HG02763 (cell line): ENCODE results near the gene HOXC5.
A peak's percentile ranks its signal among the peaks of the same experiment; 100 is the strongest.

Experiments used
- ATAC-seq: cut with Tn5 transposase; IDR thresholded peaks from one replicate; pipeline ENCODE4 v1.9.1; 2021; ENCODE audit warnings: mild to moderate bottlenecking, moderate library complexity; ENCODE audit not compliant: unreplicated experiment

Gene HOXC5

DNA sequence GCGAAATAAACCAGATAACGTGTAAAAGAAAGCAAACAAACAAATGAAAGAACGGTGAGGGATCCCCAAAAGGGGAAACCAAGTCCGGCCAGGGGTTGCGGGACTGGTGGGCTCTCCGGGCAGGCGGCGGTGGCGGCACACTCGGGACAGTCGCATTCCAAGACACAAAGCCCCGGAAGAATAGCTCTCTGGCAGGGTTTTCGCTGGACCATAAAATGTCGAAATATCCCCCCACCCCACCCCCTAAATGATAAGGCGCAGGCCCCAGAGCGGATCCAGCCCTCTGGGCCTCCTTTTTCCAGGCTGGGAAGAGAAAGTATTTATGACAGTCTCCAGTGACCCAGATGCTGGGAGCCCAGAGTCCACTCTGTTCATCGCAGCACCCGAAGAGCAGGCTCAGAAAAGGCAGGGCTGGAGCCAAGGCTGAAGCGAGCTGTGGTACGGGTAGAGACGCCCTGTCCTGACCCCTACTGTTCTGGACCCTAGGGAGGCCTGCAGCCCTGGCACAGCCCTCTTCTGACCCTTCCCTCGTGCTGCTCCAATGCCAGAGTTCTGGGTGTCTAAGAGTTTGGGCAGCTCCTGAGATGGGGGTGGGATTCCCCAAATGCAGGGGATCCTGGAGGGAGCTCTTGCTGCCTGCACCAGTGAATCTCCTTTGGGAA is 26.2 kb upstream of the HOXC5 start:
- ATAC-seq, result no peak

DNA sequence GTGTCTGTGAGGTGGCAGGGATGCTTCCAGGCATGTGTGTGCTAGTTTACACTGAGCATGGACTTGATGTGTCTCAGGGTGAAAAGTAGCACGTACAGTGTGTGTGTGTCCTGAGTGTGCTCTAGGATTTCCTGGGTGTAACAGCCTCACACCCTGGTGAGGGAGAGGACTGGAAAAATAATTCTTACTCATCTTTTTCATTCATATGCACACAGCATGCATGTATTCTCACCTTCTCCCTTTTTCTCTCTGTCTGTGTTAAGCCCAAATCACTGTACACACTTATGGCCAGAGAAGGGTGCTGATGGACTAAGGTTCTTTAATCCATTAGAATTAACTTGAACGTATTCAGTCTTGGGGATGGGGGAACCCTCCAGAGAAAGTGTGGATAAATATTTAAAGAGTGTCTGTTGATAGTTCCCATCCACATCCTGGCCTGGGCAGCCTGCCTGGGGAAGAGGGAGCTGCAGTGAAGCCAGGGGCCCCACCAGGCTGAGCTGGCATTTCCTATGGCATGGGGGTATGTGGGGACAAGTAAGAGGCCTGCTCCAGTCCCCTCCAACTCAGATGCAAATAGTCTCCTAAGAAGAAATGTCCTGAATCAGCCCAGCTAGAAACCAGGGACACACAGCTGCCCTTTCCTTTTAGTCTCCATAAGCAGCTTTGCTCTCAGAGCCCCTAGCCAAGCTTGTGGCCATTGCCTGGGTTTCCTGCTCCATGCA is 25.2 kb upstream of the HOXC5 start:
- ATAC-seq, result no peak

DNA sequence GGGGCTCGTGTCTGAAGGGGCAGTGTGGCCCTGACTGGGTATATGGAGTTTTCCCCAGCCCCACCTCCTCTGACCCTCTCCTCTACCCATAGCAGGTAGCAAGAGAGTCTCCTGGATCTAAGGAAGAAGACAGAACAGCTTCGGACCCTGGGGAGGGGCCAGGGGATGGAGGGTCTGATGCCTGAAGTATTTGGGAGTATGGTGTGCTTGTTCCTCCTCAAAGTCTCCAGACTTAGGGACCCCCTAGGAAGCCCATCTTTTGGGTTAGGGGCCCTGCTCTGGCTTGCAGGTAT is 24.6 kb upstream of the HOXC5 start:
- no peak for ATAC-seq

DNA sequence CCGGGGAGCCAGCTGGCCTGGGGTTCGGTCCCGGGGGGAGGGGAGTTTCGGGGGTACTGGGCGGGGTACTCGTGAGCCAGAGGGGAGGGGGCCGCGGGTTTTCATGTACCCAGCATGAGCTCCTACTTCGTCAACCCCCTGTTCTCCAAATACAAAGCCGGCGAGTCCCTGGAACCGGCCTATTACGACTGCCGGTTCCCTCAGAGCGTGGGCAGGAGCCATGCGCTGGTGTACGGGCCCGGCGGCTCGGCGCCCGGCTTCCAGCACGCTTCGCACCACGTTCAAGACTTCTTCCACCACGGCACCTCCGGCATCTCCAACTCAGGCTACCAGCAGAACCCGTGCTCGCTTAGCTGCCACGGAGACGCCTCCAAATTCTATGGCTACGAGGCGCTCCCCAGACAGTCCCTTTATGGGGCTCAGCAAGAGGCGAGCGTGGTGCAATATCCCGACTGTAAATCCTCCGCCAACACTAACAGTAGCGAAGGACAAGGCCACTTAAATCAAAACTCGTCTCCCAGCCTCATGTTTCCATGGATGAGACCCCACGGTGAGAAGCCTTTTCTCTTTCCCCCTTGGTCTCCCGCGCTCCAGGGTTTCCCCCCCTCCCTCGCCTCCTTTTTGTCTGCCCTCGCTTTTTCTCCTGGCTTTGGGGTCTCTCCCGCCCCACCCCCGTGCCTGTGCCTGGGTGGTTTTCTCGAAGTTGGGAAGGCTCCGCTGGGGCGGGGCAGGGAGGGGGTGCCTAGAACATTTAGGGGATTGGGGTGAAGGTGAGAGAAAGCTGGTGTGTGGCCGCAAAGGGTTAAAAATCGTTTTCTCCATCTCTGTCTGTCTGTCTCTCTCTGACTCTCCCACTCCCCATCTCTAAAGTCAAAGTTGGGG is 23.4 kb upstream of the HOXC5 start:
- ATAC-seq, result no peak

DNA sequence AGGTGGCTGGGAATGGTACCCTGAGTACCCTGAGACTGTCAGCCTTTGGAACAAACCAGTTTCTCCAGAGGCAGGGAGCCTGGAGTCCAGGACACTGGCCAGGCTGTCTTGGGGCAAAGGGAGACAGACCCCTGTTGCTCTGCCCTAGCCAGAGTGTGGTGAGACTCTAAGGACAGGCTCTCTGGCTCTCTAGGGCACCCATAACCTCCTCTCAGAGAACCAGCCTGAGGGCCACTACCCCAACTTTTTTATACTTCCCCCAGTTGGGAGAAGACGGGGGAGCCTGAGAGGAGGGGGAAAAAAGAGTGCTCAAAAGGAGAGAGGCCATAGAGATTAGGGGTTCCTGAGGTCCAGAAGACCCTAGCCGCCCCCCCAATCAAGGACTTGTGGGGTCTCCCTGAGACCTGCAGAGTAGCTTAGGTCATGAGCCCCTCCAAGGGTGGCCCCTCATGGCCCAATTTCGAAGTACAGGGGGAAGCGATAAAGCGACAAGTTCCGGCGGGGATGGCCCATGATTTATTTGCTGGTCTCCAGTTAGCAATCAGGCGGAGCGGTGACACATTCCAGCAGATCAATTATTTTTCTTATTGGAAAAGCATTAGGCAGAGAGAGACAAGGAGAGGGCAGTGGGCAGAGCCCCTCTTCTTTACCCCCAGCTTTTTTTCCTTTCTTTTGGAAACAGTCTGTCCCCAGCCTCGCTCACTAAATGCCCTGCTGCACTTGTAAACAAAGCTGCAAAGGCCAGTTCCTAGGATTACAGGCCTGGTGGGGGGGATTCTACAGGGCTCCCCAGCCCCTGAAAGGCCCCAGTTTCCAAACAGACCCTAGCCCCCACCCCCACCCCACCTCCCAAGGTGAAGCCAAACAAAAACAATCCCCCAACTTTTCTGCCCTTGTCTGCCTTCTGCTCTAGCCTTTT is 22.5 kb upstream of the HOXC5 start:
- no peak for ATAC-seq

DNA sequence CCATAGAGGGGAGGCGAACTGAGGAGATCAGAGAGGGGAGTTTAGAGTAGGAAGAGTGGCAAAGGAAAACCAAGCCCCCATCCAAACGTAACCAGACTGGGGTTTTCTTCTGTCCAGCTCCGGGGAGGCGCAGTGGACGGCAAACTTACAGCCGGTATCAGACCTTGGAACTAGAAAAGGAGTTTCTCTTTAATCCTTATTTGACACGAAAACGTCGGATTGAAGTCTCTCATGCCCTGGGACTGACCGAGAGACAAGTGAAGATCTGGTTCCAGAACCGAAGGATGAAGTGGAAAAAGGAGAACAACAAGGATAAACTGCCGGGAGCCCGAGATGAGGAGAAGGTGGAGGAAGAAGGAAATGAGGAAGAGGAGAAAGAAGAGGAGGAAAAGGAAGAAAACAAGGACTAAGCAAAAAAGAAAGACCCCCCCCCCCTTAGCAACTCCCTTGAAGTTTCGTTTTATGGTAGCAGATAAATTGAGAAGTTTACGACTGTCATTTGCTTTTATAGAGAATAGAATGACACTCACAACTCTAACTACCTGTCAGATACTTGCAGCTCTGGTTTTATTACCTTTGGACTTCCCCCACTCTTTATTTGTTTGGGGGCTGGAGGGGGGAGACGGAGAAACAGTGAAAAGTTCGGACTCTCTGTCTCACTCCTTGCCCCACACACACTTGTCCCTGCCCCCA is 21.7 kb upstream of the HOXC5 start:
- no peak for ATAC-seq

DNA sequence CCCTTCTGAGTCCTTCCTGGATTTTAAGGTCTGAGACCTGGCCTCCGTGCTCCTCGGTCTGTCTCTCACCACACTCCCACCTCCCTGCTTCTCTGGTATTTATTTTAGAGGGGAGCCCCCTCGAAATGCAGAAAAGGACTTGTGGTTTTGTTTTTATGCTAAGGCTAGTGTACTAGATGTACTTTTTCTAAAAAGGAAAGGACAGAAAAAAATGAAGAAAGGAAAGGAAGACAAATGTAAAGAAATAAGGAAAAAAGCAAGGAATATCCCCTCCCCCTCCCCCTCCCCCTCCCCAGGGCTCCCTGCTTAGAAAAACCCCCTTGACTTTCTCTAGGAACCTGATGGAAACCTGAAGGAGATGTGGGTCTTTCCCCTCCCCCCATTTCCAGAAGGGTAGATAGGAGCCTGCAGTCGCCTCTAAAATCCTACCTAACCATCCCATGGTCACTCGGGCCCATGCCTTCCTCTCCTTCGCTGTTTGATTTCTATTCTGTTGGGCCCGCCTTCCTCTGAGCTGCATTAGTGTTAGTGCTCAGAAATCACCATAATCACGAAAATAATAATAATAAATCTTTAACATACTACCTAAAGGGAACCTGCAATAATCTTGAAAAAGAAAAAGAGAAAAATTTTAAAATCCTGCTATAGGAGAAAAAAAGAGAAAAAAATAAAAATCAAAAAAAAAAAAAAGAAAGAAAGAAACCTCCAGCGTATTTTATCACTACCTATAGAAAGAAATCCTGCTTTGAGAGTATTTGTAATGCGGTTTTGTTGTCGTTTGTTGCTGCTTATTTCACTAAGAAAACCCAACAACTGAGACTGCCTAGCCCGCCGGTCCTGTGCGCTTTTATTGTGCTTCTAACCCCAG is 21.0 kb upstream of the HOXC5 start:
- no peak for ATAC-seq

DNA sequence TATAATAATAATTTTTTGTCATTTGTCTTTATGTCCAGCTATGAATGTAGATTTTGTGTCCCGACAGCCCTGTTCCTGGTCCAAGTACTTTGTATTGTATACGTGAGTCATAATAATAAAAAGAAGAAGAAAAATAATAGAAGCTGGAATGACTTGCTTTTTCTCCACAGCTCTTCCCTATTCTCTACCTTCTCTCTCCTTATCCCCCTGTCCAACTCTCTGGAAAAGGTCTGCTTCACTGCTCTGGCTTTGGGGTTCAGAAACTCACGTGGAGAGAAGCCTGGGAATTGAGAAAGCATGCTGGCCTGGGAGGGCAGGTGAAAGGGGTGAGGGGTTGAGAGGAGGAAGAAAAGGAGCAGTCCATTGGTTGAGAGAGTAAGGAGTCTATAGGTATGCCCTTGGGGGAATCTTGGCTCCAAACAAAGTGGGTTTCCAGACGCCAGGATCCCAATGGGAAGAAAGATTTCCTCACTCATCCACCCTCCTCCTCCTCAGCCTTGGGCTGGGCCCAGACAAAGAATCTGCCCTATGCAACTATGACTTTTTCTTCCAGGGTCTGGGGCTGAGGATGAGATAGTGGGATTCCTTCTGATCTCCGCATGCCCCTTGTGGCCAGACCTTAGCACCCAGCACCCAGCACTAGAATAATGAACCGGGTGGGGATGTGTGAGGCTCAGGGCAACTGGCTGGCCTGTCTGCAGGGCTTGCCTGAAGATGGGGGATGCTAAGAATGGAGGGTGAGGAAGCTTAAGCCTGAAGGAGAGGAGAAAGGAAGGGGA is 20.0 kb upstream of the HOXC5 start:
- no peak for ATAC-seq

DNA sequence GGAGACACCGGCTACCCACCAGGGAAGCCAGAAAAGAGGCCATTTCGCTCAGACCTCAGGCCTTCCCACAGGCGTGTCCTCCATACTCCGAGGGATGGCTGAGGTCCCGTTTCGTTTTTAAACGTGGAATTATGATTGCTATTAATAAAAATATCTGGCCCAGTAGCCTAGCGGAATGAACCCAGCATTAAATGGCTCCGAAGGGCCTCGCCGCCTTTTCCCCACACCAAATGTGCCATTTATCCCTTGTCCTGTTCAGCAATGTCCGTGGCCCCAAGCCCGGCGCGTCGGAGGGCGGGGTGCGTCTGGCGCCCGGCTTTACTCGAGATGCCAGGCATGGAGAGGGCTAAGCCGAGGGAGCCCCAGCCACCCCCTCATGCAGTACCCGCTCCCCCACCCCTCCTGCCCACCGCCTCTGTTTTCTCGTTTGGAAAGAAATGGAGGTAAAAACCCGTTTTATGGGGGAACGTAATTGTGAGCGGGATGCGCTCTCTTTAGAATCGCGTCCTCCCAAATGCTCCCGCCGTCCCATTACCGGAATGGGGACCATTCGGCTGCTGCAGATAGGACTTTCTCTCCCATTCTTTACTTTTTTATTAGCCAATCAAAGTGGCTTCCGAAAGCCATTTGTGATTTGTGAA is 18.4 kb upstream of the HOXC5 start:
- ATAC-seq, result no peak

DNA sequence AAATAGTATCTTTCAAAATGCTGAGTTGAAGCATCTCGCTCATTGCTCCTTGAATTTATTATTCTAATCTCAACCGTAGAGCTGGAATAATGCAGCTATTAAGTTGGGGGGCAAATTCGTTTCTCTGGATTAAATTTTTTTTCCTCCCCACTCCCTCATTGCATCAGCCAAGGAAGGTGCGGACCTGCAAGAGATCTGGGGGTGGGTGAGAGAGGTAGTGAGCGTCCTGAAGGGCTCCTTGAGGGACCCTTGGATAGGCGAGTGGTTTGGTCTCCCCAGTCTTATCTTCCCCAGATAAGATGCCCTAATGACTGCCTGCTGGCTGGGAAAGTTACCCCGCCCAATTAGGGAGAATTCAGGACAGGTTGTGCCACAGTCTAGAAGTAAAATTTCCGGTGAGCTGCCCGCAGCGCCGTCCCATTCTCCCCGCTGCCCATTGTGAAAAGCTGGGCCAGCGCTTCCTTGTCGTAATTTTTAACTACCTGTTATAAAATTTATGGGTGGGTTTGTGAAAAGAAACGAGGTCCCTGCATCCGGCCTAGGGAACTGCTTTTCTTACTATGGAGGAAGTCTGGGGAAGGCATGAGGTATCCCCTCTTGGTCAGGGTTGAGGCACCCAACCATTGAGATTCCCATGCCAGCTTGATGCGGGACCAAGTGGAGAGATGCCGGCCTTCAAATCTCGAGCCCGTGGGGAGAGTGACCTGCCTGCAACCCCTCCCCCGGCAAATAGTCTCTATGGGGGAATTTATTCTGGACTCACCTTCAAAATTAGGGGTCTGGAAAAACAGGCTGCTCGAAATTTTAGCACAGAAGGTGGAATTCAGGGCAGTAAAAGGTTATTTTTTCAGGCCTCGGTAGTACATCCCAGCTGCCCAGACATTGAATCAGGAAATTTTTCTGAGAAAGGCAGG is 17.6 kb upstream of the HOXC5 start:
- ATAC-seq, result no peak

DNA sequence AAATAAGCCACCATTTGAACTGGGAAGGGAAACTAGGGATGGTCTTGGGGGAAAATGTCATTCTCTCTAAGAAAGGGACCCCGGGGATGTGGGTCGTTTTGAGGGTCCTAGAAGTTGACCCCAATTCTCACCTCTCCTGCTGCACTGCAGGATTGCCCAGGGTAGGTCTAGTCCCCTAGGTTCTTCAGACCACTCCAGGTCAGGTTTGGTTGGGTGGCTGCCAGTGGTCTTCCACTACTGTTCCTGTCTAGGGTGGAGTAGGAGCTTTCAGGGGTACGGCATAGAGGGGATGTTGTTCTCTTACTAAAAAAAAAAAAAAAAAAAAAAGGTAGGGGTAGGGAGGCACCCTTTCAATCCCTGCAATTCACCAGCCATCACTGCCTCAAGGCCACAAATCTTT is 16.8 kb upstream of the HOXC5 start:
- ATAC-seq, result no peak

DNA sequence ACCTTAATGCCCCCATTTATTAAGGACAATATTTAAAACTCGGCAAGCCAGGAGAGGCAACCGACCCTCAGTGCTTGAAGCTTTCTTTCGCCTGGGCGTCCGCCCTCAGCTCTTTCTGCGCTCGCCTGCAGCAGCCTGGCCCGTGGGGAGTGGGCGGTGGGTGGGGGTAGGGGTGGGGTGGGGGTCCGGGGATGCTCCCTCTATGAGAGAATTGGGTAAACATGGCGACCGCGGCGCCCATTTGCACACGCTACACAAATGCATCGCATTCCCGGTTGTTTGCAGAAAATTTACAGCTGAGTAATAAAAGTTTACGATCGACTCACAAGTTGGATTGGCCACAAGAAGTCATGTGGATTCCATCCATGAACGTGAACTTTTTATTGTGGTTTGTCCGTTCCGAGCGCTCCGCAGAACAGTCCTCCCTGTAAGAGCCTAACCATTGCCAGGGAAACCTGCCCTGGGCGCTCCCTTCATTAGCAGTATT is 16.3 kb upstream of the HOXC5 start:
- no peak for ATAC-seq

DNA sequence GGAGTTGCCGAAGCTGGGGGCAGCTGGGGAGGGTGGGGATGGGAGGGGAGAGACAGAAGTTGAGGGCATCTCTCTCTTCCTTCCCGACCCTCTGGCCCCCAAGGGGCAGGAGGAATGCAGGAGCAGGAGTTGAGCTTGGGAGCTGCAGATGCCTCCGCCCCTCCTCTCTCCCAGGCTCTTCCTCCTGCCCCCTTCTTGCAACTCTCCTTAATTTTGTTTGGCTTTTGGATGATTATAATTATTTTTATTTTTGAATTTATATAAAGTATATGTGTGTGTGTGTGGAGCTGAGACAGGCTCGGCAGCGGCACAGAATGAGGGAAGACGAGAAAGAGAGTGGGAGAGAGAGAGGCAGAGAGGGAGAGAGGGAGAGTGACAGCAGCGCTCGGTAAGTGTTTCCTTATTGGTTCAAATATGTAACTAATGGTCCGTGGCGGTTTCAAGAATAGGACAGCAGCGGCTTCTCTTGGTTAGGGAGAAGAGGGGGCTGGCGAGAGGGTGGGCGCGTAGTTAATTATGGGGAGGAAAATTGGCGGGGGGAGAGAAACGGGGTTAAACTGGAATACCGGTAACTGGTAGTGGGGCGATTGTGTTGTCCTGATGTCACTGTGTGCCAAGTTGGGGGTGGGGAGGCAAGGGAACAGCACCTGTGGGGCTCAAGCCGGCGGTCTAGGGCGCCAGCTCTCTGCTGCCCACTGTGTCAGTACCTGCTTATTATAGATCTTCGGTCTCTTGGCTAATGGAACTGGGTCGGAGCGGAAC is 15.6 kb upstream of the HOXC5 start:
- ATAC-seq, result peak; percentile 26

DNA sequence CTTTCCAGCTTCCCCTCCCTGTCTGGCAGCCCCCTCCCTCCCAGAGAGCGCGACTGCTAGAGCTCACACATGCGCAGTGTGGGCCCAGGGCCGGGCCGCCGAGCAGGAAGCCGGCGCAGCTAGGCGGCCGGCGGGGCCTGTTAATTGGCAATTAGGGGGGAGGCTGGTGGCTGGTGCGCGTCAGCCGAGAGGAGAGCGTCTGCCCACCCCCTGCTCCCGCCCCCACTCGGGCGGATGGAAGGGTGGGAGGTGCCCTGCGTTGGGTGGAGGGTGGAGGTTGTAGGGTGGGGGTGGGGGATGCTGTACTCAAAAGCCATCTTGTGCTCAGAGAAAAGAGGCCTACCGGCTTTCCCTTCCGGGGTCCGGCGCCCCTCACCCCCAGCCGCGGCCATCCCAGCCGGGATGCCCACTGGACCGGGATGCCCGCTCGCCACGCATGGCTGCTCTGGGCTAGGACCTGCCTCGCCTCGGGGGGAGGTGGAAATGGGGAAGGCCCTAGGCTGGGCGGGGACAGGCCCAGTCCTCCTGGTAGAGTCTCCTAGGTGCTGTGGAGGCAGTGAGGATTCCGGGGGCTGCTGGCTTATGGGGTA is 14.9 kb upstream of the HOXC5 start:
- ATAC-seq, result peak; percentile 69

DNA sequence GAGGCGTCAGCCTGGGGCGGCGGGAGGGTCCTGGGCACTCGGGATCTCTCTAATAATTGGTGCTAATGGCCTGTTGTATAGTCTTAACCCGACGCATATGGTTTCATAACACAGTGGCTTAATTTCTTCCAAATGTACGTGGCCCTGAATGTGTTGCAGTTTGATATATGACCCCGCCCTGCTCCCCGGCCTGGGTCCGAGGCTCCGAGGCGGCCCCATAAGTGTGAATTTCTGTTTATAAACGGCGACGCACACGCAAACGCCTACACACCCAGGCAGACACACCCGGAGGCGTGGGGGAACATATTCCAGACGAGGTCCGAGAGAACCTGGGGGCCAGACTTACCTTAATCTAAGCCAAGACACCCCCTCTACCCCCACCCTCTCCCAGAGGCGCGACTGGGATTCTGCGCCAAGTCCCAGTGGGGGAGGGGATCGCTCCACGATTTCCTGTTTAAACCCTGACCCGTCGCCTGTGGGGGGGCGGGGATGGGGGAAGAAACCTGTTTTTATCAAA is 14.3 kb upstream of the HOXC5 start:
- ATAC-seq, result no peak
